GM19463 (cell line): Measurements from ENCODE around the gene AZIN2.
"Not testable (repeated sequence)": the region's sequence is repeated elsewhere in the genome, so short reads cannot be mapped to it uniquely, and the experiment has no call there.

ENCODE experiments used
- ATAC-seq: cut with Tn5 transposase; IDR thresholded peaks from one replicate; pipeline ENCODE4 v1.9.1; 2021; ENCODE audit warnings: mild to moderate bottlenecking, moderate library complexity; ENCODE audit not compliant: unreplicated experiment

AZIN2 gene

DNA sequence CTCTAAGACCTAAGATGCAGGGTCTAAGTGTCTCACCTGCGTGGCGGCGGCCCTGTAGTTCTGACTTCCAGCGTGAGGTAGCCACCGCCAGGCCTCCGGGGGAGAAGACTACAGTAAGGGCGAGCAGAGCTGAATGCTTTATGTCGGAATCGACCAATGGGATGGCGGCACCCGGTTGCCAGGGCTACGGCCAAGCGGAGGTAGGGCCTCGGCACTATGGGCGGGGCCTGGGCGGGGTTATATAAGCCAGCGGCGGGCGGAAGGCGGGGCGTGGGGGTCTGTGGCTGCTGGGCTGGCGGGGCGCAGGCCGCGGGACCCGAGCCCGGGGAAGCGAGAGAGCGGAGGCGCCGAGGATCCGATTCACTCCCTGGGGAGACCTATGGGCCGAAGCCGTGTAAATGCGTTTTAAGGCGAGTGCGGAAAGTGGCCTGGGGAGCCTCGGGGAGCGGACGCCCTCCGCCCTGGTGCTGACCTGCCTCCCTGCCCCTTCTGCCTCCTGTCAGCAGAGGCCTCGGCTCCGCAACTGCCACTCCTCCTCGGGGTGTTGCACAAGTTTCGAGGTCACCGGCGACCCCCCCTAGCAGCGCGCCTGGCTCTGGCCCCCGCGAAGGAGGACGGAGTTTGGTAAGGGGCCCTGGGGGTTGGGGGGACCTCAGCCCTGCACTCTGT, at the start of gene AZIN2:
Gene AZIN2 (plus strand): TSS at position 269 of the 669 bp plus-strand sequence. CDS start 1,097 bp downstream, outside the sequence.
- peak; percentile 99 for ATAC-seq

GRCh38 chr1:33031506-33031905, 49.4 kb upstream of the AZIN2 start:
- no peak for ATAC-seq

DNA sequence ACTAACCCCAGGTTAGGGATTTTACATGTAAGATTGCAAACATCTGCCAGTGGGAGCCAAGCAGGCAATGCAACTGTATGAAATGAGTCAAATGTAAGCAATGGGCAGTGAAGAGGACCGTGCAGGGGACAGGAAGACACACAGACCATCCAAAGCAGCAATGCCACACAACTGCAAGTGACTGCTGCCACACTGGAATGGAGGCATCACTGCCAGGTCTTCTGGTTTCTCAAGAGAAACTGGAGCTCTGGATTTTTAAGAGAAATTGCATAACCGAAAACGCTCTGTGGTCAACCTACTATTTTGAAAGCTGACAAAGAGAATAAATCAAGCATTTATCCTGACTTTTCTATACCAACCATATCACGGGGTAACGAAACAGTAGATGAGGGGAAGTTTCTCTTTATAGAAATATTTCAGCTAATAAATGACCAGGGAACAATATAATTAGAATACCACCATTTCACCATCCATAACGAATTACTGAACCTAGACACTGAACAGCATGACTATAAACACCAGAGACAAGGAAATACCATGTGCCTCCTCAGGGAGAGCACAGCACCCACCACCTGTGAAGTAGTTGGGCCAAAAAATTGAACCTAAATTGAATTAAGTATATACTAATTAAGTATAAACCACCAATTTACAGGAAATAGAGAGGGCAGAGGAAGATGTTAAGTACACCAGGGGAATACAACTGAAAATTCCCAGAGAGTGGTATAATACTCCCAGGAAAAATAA, 48.7 kb upstream of the AZIN2 start:
- no peak for ATAC-seq

- no peak for ATAC-seq
These were observed 44.9 kb upstream of the AZIN2 start for GRCh38 chr1:33036051-33036525.

DNA sequence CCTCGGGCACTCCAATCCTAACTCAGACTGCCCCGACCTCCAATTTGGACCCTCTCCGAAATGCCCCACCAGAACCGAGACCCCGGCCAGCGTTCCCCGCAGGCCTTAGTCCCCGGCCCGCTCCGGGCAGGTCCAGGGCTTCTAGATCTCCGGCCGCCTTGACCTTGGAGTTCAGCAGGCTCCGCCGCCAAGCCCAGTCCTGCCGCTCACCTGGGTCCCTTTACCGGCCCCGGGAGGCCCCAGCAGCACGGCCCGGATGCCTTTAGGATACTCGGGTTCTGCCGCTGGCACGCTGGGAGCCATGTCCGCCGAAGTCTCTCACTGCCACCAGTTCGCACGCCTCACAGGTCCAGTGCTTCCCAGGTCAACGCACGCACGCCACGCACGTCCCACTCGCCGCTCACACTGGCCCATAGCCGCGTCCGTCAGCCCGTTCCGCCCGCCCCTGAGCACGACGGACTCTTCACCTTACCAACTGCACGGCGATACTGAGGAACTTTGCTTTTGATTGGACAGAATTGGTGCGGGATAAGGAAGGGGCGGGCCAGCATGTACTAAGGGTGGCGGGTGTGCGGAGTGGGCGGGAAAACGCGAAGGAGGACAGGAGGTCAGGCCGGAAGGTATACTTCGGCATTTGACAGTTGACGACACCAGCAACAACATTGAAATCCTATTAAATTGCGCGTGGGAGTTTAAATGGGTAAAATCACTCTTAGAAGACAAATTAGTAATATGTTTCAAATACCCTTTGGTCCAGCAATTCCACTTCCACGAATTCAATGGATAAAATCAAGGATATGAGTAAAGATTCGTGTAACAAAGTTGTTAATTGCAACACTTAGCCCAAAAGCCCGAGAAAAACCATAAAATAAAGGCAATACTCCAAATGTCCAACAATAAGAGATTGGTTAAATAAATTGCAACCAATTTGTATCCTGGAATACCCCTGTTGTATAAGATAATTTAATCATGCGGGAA, 44.1 kb upstream of the AZIN2 start, which contains the start of gene AK2:
Gene AK2 (minus strand): TSS at position 358 of the 978 bp plus-strand sequence. CDS start 55 bp downstream, at position 303.
- ATAC-seq = peak; percentile 99

GRCh38 chr1:33039840-33040239, 41.1 kb upstream of the AZIN2 start:
- ATAC-seq = no peak

GRCh38 chr1:33041026-33041425, 39.9 kb upstream of the AZIN2 start:
- ATAC-seq = no peak

GRCh38 chr1:33042831-33043230, 38.1 kb upstream of the AZIN2 start:
- no peak for ATAC-seq

DNA sequence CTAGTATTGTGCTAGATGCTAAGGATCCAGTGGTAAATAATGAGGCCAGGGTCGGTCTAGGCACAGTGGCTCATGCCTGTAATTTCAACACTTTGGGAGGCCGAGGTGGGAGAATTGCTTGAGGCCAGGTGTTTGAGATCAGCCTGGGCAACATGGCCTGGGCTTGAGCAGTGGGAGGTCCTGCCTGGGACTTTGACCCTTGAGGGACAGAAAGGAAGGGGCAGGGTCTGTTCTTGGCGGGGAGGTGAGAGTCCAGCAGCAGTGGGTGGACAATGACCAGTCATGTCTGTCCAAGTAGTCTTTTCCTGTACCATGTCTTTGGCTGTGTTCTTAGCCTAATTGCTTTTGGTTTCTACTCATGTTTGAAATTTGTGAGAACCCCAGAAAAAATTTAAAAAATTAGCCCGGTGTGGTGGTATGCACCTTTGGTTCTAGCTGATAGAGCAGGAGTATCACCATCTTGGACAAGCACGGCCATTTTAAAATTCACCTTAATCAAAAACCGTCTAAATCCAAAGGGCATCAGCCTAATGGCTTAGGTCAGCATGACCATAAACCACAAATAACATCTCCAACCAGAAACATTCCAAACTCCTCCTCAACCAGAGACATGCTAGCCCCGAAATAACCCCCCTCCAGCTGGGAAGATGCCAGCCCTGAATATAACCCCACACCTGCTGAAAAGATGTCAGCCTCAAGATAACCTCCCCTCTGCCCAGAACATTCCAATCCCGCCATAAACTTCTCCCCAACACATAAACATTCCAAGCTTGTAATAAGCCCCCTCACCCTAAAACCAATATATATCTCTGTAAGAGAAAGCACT, 37.5 kb upstream of the AZIN2 start:
- no peak for ATAC-seq

DNA sequence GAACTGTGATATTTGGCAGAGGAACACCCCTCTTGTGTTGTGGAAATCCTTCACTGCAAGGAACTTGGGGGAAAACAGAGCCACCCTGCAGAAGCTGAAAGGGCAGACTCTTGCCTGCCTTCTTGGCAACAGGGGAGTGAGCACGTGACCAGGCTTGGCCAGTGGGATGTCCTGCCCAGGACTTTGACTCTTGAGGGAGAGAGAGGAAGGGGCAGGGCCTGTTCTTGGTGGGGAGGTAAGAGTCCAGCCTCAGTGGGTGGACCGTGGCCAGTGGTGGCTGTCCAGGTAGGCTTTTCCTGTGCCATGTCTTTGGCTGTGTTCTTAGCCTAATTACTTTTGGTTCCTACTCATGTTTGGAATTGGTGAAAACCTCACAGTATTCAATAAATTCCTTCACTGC, 35.7 kb upstream of the AZIN2 start:
- ATAC-seq = no peak

DNA sequence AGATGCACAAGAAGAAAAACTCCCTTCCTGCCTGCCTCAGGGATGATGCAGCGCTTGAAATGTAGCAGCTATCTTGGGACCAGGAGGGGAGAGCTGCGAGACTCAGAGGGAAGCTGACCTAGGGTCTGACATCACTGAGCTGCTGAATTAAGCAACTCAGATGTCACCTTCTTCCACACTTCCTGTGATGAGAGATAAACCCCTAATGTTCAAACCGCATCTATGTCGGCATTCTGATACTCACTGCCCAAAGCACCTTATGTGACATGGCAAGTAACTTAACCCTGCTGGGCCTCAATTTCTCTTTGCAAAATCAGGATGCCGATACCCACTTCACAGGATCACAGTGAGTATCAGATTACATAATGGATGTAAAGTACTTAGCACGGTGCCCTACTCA, 35.1 kb upstream of the AZIN2 start:
- no peak for ATAC-seq

GRCh38 chr1:33046234-33046633, 34.7 kb upstream of the AZIN2 start:
- ATAC-seq = not testable (repeated sequence)

GRCh38 chr1:33047290-33047689, 33.7 kb upstream of the AZIN2 start:
- ATAC-seq = no peak

GRCh38 chr1:33047839-33048305, 33.1 kb upstream of the AZIN2 start:
- no peak for ATAC-seq

- ATAC-seq = no peak
These were observed 32.5 kb upstream of the AZIN2 start for GRCh38 chr1:33048426-33048825.

GRCh38 chr1:33049371-33049770, 31.6 kb upstream of the AZIN2 start:
- ATAC-seq = no peak

DNA sequence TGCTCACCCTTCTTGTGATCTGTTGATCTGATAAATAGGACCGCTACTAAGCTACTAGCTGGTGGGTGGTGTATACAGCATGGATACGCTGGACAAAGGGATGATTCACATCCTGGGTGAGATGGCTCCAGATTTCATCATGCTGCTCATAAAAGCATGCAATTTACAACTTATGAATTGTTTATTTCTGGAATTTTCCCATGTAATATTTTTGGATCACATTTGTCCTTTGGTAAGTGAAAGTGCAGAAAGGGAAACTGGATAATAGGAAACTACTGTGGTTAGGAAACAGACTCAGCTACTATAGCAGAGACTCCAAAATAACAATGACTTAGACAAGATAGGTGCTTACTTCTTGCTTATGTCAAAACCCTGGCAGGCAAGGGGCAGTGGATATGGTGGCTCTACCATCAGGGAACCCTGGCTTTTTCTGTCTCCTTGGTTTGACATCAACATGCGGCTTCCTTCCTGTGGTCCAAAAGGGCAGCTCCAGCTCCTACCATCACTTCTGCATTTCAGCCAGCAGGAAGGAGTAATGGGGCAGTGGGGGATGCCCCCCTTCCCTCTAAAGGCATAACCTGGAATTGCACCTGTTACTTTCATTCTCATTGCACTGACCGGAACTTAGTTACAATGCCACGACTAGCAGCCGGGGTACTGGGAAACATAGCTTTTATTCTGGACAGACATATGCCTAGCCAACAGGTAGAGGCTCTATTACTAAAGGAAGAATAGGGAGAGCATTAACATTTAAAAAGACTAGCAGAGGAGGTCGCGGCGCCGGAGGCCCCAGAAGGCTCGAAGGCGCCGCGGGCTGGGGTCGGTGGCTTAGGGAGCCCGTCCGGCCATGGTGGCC, 30.5 kb upstream of the AZIN2 start:
- ATAC-seq = no peak

GRCh38 chr1:33055210-33056008, 25.5 kb upstream of the AZIN2 start:
- no peak for ATAC-seq
